ENCODE measurements around the gene PRKAA2. TPM values are rescaled to one million over a fixed set of nuclear protein-coding genes. Genes with fewer than 3 reads are reported as not detected.

The PRKAA2 gene
- polyA plus RNA-seq, 3 donors, result not detected

DNA sequence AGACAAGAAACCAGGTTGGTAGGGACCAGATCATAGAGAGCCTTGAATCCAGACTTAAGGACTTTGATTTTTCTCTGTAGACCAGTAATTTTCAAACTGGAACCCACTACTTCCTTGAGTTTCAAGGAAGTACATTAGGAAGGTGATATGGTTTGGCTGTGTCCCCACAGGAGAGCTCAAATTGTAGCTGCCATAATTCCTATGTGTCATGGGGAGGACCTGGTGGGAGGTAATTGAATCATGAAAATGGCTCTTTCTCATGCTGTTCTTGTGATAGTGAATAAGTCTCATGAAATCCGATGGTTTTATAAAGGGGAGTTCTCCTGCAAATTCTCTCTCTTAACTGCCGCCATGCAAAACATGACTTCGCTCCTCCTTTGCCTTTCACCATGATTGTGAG is 10.1 kb upstream of the PRKAA2 start:
- H3K36me3 Mint-ChIP-seq, result no peaks in the 10 kb centered on the region
- Histone ChIP-seq H3K27ac (ENCODE audit: low read depth in 1 of 2, low read length in 2 of 2) (no peak overlapping the region), H3K4me1 (ENCODE audit: control insufficient read depth in 1 of 2, insufficient read depth in 2 of 2, low read length in 2 of 2) (no peaks in the 10 kb centered on the region), H4K20me1 (ENCODE audit: insufficient read depth, low read length) (no peaks in the 10 kb centered on the region), H2AFZ (ENCODE audit: insufficient read depth, low read depth, low read length, poor library complexity, severe bottlenecking) (no peak overlapping the region), H3K9me3 (replicated peaks in 1 of 2; ENCODE audit: control insufficient read depth in 1 of 2, insufficient read depth in 1 of 2, low read length in 2 of 2) (no peaks in the 10 kb centered on the region), H3K4me2 (replicated peaks; ENCODE audit: extremely low read depth, low read length, poor library complexity, severe bottlenecking) (no peak overlapping the region), H3K4me3 (replicated peaks in 1 of 3; ENCODE audit: low read depth in 2 of 3, low read length in 3 of 3) (no peak overlapping the region), H3K79me2 (ENCODE audit: insufficient read depth, low read length) (no peaks in the 10 kb centered on the region), H3K9ac (ENCODE audit: insufficient read depth, low read length, poor library complexity, severe bottlenecking) (no peak overlapping the region), H3K27me3 (ENCODE audit: control insufficient read depth in 2 of 2, insufficient read depth in 2 of 2, low read length in 2 of 2) (no peaks in the 10 kb centered on the region), H3K36me3 (replicated peaks in 1 of 2; ENCODE audit: control insufficient read depth in 1 of 2, insufficient read depth in 2 of 2, low read length in 2 of 2) (no peaks in the 10 kb centered on the region)
- peaks cover 0 to 2% (median 0%) of the 10 kb centered on the region in 7 donors for H3K9me3 Mint-ChIP-seq
- no CpG with 5 or more reads among the region's 3 CpGs for WGBS (ENCODE audit: insufficient coverage)
- H3K4me3 Mint-ChIP-seq, result no peak overlapping the region
- DNase-seq, result no peak
- intact Hi-C loops (cut with micrococcal nuclease), result no loop called here
- H3K4me1 Mint-ChIP-seq, result no peaks in the 10 kb centered on the region
- peaks cover 1 to 7% (median 3%) of the 10 kb centered on the region in 3 donors for H3K27me3 Mint-ChIP-seq (ENCODE audit: low read depth in 3 of 3)
- no peak overlapping the region for H3K27ac Mint-ChIP-seq
- TF ChIP-seq, protein P1, sequence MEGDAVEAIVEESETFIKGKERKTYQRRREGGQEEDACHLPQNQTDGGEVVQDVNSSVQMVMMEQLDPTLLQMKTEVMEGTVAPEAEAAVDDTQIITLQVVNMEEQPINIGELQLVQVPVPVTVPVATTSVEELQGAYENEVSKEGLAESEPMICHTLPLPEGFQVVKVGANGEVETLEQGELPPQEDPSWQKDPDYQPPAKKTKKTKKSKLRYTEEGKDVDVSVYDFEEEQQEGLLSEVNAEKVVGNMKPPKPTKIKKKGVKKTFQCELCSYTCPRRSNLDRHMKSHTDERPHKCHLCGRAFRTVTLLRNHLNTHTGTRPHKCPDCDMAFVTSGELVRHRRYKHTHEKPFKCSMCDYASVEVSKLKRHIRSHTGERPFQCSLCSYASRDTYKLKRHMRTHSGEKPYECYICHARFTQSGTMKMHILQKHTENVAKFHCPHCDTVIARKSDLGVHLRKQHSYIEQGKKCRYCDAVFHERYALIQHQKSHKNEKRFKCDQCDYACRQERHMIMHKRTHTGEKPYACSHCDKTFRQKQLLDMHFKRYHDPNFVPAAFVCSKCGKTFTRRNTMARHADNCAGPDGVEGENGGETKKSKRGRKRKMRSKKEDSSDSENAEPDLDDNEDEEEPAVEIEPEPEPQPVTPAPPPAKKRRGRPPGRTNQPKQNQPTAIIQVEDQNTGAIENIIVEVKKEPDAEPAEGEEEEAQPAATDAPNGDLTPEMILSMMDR (IDR thresholded peaks at IDR 0.05), result no peak

- Histone ChIP-seq H3K4me1 (ENCODE audit: control insufficient read depth in 1 of 2, insufficient read depth in 2 of 2, low read length in 2 of 2) (no peaks in the 10 kb centered on the region), H3K27ac (ENCODE audit: low read depth in 1 of 2, low read length in 2 of 2) (no peak overlapping the region), H3K4me3 (replicated peaks in 1 of 3; ENCODE audit: low read depth in 2 of 3, low read length in 3 of 3) (no peak overlapping the region), H3K36me3 (replicated peaks in 1 of 2; ENCODE audit: control insufficient read depth in 1 of 2, insufficient read depth in 2 of 2, low read length in 2 of 2) (no peaks in the 10 kb centered on the region), H3K79me2 (ENCODE audit: insufficient read depth, low read length) (no peaks in the 10 kb centered on the region), H3K4me2 (replicated peaks; ENCODE audit: extremely low read depth, low read length, poor library complexity, severe bottlenecking) (no peak overlapping the region), H4K20me1 (ENCODE audit: insufficient read depth, low read length) (no peaks in the 10 kb centered on the region), H3K9me3 (replicated peaks in 1 of 2; ENCODE audit: control insufficient read depth in 1 of 2, insufficient read depth in 1 of 2, low read length in 2 of 2) (no peaks in the 10 kb centered on the region), H3K27me3 (ENCODE audit: control insufficient read depth in 2 of 2, insufficient read depth in 2 of 2, low read length in 2 of 2) (peaks cover 8 to 11% of the 10 kb centered on the region in 2 donors), H3K9ac (ENCODE audit: insufficient read depth, low read length, poor library complexity, severe bottlenecking) (no peak overlapping the region), H2AFZ (ENCODE audit: insufficient read depth, low read depth, low read length, poor library complexity, severe bottlenecking) (no peak overlapping the region)
- Mint-ChIP-seq H3K27ac (no peak overlapping the region), H3K4me1 (no peaks in the 10 kb centered on the region), H3K36me3 (no peaks in the 10 kb centered on the region), H3K27me3 (ENCODE audit: low read depth in 3 of 3) (peaks cover 9% of the 10 kb centered on the region in 3 donors), H3K9me3 (peaks cover 0 to 4% (median 0%) of the 10 kb centered on the region in 7 donors), H3K4me3 (no peak overlapping the region)
- TF ChIP-seq, protein P1 (IDR thresholded peaks at IDR 0.05), result no peak
- DNase-seq, result no peak
- WGBS (ENCODE audit: insufficient coverage), result no CpG with 5 or more reads among the region's 1 CpG
- intact Hi-C loops (cut with micrococcal nuclease), result no loop called here
Measured at GRCh38 chr1:56638248-56638647, 6.9 kb upstream of the PRKAA2 start.
